Measurements from ENCODE around the gene PTPN9. TPM values are rescaled to one million over a fixed set of nuclear protein-coding genes. Genes with fewer than 3 reads are reported as not detected.

PTPN9 gene
- total RNA-seq (10 to 100 TPM; 32.4 to 38.4 TPM), polyA plus RNA-seq (ENCODE audit: insufficient read length in 2 of 2) (10 to 100 TPM; 40.1 to 44.0 TPM)
- long read RNA-seq, donor 1, full-length matches to known transcripts: 13 of 13 reads
- long read RNA-seq, donor 1, partial matches to known transcripts: 0 of 13 reads
- long read RNA-seq, donor 1, other reads (novel, unspliced or antisense): 0 of 13 reads
- long read RNA-seq, donor 2, full-length matches to known transcripts: 1 of 1 reads
- long read RNA-seq, donor 2, partial matches to known transcripts: 0 of 1 reads
- long read RNA-seq, donor 2, other reads (novel, unspliced or antisense): 0 of 1 reads
- long read RNA-seq, donor 3, full-length matches to known transcripts: 5 of 5 reads
- long read RNA-seq, donor 3, partial matches to known transcripts: 0 of 5 reads
- long read RNA-seq, donor 3, other reads (novel, unspliced or antisense): 0 of 5 reads
- long read RNA-seq, donor 4, full-length matches to known transcripts: 7 of 7 reads
- long read RNA-seq, donor 4, partial matches to known transcripts: 0 of 7 reads
- long read RNA-seq, donor 4, other reads (novel, unspliced or antisense): 0 of 7 reads

DNA sequence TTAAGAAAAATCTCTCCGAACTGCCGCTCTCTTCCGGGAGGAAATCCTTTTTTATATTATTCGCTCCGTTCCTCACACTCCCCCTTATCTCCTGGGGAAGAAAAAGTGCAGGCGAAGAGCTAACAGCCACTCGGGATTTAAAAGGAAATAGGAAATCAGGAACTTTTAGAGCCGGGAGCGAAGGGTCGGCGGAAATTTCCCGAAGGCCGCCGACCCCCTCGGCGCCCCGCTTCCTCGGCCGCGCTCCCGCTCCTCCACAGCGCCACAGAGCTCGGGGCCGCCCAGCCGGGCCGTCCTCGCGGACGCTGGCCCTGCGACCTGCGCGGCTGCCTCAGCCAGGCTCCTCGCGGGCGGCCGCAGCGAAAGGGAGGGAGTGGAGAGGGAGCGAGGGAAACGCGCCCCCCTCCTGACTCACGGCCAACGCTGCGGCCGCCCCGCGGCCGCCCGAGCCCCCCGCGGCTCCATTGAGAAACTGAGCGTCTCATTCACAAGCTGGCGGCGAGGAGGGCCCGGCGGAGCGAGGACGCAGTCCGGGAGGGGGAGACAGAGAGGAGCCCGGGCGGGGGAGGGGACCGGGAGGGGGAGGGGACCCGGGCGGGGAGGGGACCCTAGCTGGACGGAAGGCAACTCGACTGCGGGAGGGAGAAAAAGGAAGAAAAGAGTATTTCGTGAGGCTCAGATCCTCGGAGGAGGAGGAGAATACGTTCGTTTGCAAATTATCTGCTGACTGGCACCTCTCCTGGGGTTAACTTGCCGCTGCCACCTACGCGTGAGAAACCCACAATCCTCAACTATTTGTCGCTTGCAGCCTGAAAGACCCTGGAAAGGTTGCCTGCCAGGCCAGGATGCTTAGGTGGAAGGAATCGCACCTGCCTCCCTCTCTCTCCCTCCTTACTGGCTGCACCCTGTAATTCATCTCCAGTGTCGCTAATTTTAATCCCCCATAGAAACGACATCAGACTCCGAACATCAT, at the start of gene PTPN9:
TSS of gene PTPN9 (minus strand) at position 368 of the 973 bp plus-strand sequence. CDS start 539 bp downstream, outside the sequence.
- peaks cover 16% of the 10 kb centered on the region for H3K4me1 ChIP-seq (ENCODE audit: control insufficient read depth, insufficient read depth, low read length)
- H3K36me3 ChIP-seq (ENCODE audit: control insufficient read depth, insufficient read depth, low read length): no peaks in the 10 kb centered on the region
- WGBS (ENCODE audit: insufficient coverage): 0% methylated on average over 49 of the region's 78 CpGs
- peak; percentile 62 to 95 (median 79) for DNase-seq (ENCODE audit: low read depth in 4 of 6, low spot score in 6 of 6)
- peak within 1 kb of the TSS; percentile 80 for H3K27ac ChIP-seq (ENCODE audit: low read depth, low read length)
- H3K27me3 ChIP-seq (ENCODE audit: control insufficient read depth, insufficient read depth, low read length): no peaks in the 10 kb centered on the region
- H3K4me3 ChIP-seq (ENCODE audit: low read depth, low read length): peak within 1 kb of the TSS; percentile 65
- no peaks in the 10 kb centered on the region for H3K9me3 ChIP-seq (ENCODE audit: control insufficient read depth, insufficient read depth, low read length)

DNA sequence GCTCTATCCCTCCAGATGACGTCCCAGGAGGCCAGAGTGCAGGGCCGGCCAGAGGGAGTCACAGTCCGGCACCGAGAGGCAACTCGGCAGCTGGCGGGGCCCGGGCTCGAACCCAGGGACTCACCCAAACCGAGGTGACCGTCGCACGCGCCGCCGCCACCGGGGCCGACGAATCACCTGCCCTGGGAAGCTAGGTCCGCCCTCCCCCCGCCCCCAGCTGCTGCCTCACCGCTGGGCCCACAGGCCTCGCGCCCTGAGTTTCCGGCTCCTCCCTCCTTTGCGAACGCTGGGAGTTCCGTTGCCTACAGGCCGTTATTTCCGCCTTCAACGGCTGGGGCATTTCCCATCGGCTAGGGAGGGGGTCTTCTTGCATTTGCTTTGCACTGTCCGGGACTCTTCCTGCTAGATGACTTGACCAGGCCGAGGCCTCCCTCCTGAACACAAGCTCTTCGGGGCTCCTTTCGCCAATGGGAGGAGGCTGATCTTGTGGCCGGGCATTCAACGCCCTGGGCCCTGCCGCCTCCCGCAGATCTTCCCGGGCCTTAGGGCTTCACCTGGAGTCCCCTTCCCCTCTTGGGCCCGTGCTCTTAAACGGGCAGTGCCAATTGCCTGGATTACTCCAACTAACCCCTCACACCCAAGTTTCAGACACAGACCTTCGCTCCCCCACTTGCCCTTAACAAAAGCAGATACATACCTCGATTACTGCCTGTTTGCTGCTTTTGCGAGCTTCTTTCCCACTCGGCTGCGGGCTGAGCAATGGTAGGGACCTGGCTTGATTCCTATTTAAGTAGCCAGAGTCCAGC, 46.6 kb upstream of the PTPN9 start, which contains the start of gene SNUPN:
TSS of gene SNUPN (minus strand) at position 184 of the 806 bp plus-strand sequence. CDS start 4,674 bp downstream, outside the sequence.
- Histone ChIP-seq H3K4me1 (ENCODE audit: control insufficient read depth, insufficient read depth, low read length) (peaks cover 11% of the 10 kb centered on the region), H3K27me3 (ENCODE audit: control insufficient read depth, insufficient read depth, low read length) (no peaks in the 10 kb centered on the region), H3K9me3 (ENCODE audit: control insufficient read depth, insufficient read depth, low read length) (no peaks in the 10 kb centered on the region), H3K4me3 (ENCODE audit: low read depth, low read length) (peak within 1 kb of the TSS; percentile 99), H3K27ac (ENCODE audit: low read depth, low read length) (peak within 1 kb of the TSS; percentile 99), H3K36me3 (ENCODE audit: control insufficient read depth, insufficient read depth, low read length) (no peaks in the 10 kb centered on the region)
- under 1% methylated on average over 37 of the region's 47 CpGs for WGBS (ENCODE audit: insufficient coverage)
- DNase-seq (ENCODE audit: low read depth in 4 of 6, low spot score in 6 of 6): peak; percentile 81 to 98 (median 87)

DNA sequence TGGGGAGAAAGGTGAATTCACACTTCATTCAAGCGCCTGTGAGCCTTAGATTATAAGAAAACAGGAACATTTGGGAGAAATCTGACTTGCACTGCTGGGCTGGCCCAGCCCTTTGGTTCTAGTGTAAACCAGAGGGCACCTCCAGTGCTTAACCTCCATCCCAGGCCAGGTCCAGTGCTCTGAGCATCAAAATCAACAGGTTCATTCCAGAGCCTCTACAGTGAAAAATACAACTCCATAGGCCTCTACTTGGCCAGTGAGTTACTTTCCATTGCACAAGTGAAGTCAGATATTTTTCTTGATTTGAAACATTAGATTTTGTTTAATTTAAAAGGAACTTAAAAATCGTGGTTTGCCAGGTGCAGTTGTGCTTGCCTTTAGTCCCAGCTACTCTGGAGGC, 43.4 kb upstream of the PTPN9 start:
- 100% methylated on average over 1 of the region's 2 CpGs for WGBS (ENCODE audit: insufficient coverage)
- peaks cover 13% of the 10 kb centered on the region for H3K36me3 ChIP-seq (ENCODE audit: control insufficient read depth, insufficient read depth, low read length)
- no peak for DNase-seq (ENCODE audit: low read depth in 4 of 6, low spot score in 6 of 6)
- H3K27ac ChIP-seq (ENCODE audit: low read depth, low read length): no peak overlapping the region
- H3K9me3 ChIP-seq (ENCODE audit: control insufficient read depth, insufficient read depth, low read length): no peaks in the 10 kb centered on the region
- peaks cover 11% of the 10 kb centered on the region for H3K4me1 ChIP-seq (ENCODE audit: control insufficient read depth, insufficient read depth, low read length)
- H3K4me3 ChIP-seq (ENCODE audit: low read depth, low read length): no peak overlapping the region
- H3K27me3 ChIP-seq (ENCODE audit: control insufficient read depth, insufficient read depth, low read length): no peaks in the 10 kb centered on the region

DNA sequence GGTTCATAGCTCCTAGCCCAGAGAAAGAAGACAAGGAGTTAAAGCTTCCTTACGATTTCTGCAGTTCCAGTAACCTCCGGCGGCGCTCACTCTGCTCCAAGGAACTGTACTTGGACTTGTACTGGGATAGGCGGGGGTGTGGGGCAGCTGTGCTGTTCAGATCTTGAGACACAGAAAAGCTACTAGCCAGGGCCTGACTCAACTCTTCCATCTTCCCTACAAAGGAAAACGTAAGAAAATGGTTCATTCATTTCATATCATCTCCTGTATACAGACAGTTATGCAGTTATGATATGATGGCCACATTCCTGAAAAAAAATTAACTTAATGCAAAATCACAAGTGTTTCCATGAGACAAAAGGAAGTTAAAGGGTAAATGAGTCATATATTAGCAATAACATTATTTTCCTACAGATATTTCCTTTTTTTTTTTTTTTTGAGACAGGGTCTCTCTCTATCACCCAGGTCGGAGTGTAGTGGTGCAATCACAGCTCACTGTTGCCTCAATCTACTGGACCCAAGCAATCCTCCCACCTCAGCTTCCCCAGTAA, 41.8 kb upstream of the PTPN9 start:
- H3K4me3 ChIP-seq (ENCODE audit: low read depth, low read length): no peak overlapping the region
- H3K4me1 ChIP-seq (ENCODE audit: control insufficient read depth, insufficient read depth, low read length): peaks cover 6% of the 10 kb centered on the region
- 62% methylated on average over 6 of the region's 7 CpGs for WGBS (ENCODE audit: insufficient coverage)

DNA sequence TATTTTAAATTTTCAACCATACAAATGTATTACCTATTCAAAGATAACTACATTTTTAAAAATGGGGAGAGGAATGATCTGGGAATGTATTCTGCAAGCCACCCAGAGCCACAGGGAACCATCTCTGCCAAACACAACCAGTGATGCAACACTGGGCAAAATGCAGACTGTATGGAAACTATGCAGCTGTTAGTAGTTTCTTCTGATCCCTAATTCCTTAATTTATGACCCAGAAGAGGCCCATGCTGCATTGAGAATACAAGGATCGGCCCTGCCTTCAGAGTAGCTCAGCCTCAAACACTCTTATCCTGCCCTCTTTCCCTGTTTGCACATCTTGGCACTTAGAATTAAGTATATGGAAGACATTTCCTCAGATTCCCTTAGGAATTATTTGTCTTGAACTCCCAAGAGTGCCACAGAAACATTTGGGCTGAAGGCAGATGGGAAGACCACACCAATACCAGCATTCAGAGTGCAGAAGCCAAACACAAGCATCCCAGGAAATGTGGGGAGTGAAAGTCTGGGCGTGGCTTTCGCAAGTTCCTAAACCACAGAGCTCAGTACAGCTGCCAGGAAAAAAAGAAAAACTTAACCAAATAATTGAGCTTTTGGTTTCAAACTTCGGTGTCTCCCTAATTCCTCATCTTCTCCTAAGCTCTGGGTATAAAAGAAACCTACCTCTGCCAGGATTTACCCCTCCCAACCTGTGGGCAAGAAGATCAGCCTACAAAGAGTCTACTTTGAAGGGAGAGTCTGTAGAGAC, 41.1 kb upstream of the PTPN9 start:
- Histone ChIP-seq H3K27me3 (ENCODE audit: control insufficient read depth, insufficient read depth, low read length) (no peaks in the 10 kb centered on the region), H3K4me1 (ENCODE audit: control insufficient read depth, insufficient read depth, low read length) (peaks cover 4% of the 10 kb centered on the region), H3K4me3 (ENCODE audit: low read depth, low read length) (no peak overlapping the region), H3K9me3 (ENCODE audit: control insufficient read depth, insufficient read depth, low read length) (no peaks in the 10 kb centered on the region), H3K36me3 (ENCODE audit: control insufficient read depth, insufficient read depth, low read length) (peaks cover 32% of the 10 kb centered on the region), H3K27ac (ENCODE audit: low read depth, low read length) (peak overlapping the region; percentile 72)
- WGBS (ENCODE audit: insufficient coverage): no CpG with 5 or more reads among the region's 4 CpGs
- peak in 1 of 6 donors; percentile 68 for DNase-seq (ENCODE audit: low read depth in 4 of 6, low spot score in 6 of 6)

More for the DNA sequence above, 41.8 kb upstream of the PTPN9 start:
- peak in 2 of 6 donors; percentile 12 to 67 for DNase-seq (ENCODE audit: low read depth in 4 of 6, low spot score in 6 of 6)
- Histone ChIP-seq H3K27ac (ENCODE audit: low read depth, low read length) (peak overlapping the region; percentile 72), H3K36me3 (ENCODE audit: control insufficient read depth, insufficient read depth, low read length) (peaks cover 27% of the 10 kb centered on the region), H3K27me3 (ENCODE audit: control insufficient read depth, insufficient read depth, low read length) (no peaks in the 10 kb centered on the region), H3K9me3 (ENCODE audit: control insufficient read depth, insufficient read depth, low read length) (no peaks in the 10 kb centered on the region)

DNA sequence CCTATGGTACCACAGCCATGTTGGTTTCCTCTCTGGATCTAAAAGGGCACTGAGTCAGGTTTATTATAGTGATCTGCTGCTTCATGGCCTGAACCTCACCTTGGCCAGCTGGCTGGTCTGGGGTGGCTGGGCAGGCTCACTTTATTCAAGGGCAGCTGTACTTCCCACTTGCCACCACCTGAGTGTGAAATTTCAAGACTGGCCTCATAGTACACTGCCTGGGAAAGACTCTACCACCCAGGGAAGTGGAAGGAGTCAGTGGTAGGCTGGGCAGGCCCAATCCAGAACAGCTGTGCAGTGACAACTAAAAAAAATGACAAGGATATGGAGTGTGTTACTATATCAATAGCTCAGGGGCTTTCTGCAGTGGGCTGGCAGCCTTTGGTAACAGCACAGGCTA, 37.7 kb upstream of the PTPN9 start:
- H3K9me3 ChIP-seq (ENCODE audit: control insufficient read depth, insufficient read depth, low read length): no peaks in the 10 kb centered on the region
- H3K4me1 ChIP-seq (ENCODE audit: control insufficient read depth, insufficient read depth, low read length): no peaks in the 10 kb centered on the region
- H3K27ac ChIP-seq (ENCODE audit: low read depth, low read length): no peak overlapping the region
- H3K4me3 ChIP-seq (ENCODE audit: low read depth, low read length): no peak overlapping the region
- no peak for DNase-seq (ENCODE audit: low read depth in 4 of 6, low spot score in 6 of 6)
- H3K36me3 ChIP-seq (ENCODE audit: control insufficient read depth, insufficient read depth, low read length): peaks cover 58% of the 10 kb centered on the region
- H3K27me3 ChIP-seq (ENCODE audit: control insufficient read depth, insufficient read depth, low read length): no peaks in the 10 kb centered on the region

DNA sequence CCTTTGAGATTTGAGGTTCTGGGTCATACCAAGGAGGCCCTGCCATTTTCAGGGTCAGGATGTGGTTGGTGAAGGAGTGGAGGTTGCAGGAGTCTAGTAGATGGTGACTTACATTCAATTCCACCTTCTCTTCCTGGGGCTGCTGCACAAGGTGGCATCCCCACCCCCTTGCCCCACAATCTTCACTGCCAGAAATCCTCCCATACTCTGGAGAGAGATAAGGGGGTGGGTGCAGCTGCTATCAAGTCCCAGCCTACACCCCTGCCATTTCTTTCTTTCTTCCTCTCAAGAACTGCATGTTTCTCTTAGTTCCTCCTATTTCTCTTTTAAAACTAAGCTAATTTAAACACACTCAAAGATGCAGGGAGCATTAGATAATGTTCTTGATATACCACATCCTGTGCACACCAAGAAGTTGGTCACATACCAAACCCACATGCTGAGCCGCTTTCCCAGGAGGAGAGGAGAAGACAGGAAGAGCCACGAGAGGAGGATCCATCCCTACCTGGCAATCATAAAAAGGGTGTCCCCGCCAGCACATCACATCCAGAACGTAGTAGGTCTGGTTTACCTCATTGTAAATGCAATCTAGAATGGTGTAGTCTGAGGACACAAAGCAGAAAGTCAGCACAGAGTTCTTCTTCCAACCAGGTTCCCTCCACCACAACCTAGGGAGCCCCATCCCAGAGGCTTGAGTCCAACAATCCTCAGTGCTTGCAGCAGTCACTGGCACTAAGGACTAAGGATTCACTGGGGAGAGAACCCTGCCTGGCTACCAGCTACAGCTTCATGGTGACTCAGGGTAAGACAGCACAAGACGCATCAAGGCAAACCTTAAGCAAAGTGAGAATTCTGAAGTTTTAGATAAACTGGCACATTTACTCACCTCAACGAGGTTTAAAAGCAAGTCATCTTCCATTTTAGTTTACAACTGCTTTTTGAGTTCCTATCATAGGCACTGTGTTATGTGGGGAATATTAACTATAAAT, 27.9 kb upstream of the PTPN9 start:
- no peak for DNase-seq (ENCODE audit: low read depth in 4 of 6, low spot score in 6 of 6)
- H3K27ac ChIP-seq (ENCODE audit: low read depth, low read length): no peak overlapping the region

More for the DNA sequence above, 27.9 kb upstream of the PTPN9 start:
- WGBS (ENCODE audit: insufficient coverage): 100% methylated on average over 2 of the region's 6 CpGs
- H3K4me1 ChIP-seq (ENCODE audit: control insufficient read depth, insufficient read depth, low read length): no peaks in the 10 kb centered on the region
- no peaks in the 10 kb centered on the region for H3K27me3 ChIP-seq (ENCODE audit: control insufficient read depth, insufficient read depth, low read length)
- no peak overlapping the region for H3K4me3 ChIP-seq (ENCODE audit: low read depth, low read length)
- H3K36me3 ChIP-seq (ENCODE audit: control insufficient read depth, insufficient read depth, low read length): peaks cover 72% of the 10 kb centered on the region
- no peaks in the 10 kb centered on the region for H3K9me3 ChIP-seq (ENCODE audit: control insufficient read depth, insufficient read depth, low read length)
